Upper lobe of left lung (tissue), 4 donors: Measurements from ENCODE around the gene NFASC.

ENCODE experiments used
- POLR2A ChIP-seq, 4 donors: fragments of 450-650 bp; IDR thresholded peaks; one replicate each; pipeline ENCODE4 v1.5.1; 2016 to 2017; ENCODE audit warnings: antibody characterized with exemption in 4 of 4, mild to moderate bottlenecking in 2 of 4
- TF ChIP-seq, protein P1 (sequence below), 6 experiments: fragments of 450-650 bp in 4 of 6; fragments of 200-600 bp in 2 of 6; sonication (generic) in 2 of 6; IDR thresholded peaks; one replicate each; pipeline ENCODE4 v1.5.1; 2016 to 2019; ENCODE audit warnings: antibody characterized with exemption in 6 of 6

DNA sequence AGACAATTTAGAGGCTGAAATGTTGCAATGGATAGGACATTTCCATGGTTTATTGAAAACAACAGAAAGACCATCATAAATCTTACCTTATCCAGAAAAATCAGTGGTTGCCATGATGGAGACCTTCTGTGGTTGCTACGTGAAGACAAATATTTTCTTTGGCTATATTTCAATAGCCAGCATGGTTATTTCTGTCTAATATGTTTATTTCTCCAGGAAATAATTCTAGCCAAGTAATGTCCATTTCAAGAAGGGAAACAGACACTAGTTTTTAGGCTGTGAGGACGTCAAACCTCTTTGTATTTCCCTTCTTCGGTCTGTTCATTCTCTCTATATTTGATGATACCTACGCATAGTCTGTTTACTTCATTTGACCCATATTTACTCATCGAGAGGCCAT lies 49.2 kb upstream of the NFASC start:
- TF ChIP-seq, protein P1, sequence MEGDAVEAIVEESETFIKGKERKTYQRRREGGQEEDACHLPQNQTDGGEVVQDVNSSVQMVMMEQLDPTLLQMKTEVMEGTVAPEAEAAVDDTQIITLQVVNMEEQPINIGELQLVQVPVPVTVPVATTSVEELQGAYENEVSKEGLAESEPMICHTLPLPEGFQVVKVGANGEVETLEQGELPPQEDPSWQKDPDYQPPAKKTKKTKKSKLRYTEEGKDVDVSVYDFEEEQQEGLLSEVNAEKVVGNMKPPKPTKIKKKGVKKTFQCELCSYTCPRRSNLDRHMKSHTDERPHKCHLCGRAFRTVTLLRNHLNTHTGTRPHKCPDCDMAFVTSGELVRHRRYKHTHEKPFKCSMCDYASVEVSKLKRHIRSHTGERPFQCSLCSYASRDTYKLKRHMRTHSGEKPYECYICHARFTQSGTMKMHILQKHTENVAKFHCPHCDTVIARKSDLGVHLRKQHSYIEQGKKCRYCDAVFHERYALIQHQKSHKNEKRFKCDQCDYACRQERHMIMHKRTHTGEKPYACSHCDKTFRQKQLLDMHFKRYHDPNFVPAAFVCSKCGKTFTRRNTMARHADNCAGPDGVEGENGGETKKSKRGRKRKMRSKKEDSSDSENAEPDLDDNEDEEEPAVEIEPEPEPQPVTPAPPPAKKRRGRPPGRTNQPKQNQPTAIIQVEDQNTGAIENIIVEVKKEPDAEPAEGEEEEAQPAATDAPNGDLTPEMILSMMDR (IDR thresholded peaks at IDR 0.05): no peak
- no peak for TF ChIP-seq POLR2A (IDR thresholded peaks at IDR 0.05)
